BJ (cell line): ENCODE data around the gene NOXO1. TPM values are rescaled to one million over a fixed set of nuclear protein-coding genes. Genes with fewer than 3 reads are reported as not detected.

Experiments used
- CTCF ChIA-PET: fragments of 350-600 bp; formaldehyde crosslinking; extraction: SDS; loops from one replicate; lab custom pipeline; 2021; ENCODE audit warnings: antibody characterized with exemption, inconsistent platforms; lab: Yijun Ruan, JAX
- POLR2A ChIA-PET: fragments of 300-600 bp; sonication (Branson Sonifier 250); formaldehyde crosslinking; extraction: SDS; loops from one replicate; lab custom pipeline; 2021; ENCODE audit warnings: antibody characterized with exemption; lab: Charles Lee
- DNase-seq: peaks from one replicate; pipeline ENCODE4 v3.0.0-alpha.2; 2011; ENCODE audit warnings: low read depth
- H3K27me3 ChIP-seq: 2 replicates; pipeline ENCODE4 v1.6.0; 2011; ENCODE audit warnings: low read length; ENCODE audit not compliant: control insufficient read depth, insufficient read depth
- H3K36me3 ChIP-seq: 2 replicates; pipeline ENCODE4 v1.5.1; 2011; ENCODE audit warnings: low read length; ENCODE audit not compliant: control insufficient read depth, insufficient read depth
- H3K4me3 ChIP-seq: 2 replicates; pipeline ENCODE4 v1.5.1; 2011; ENCODE audit warnings: low read depth, mild to moderate bottlenecking, control low read depth, low read length
- CTCF ChIP-seq: IDR thresholded peaks from 2 replicates; pipeline ENCODE4 v1.5.1; 2011; ENCODE audit warnings: low read depth, mild to moderate bottlenecking, control low read depth, inconsistent platforms, low read length, moderate library complexity; ENCODE audit not compliant: insufficient read depth
- polyA plus RNA-seq: library from polyadenylated mRNA; depleted of rRNA; stranded (reverse); fragments of >200 nt; gene quantifications from 2 replicates; pipeline ENCODE4 v1.2.3, GENCODE V29; 2011

Gene NOXO1
- polyA plus RNA-seq, 1 experiment = 0.17 TPM

DNA sequence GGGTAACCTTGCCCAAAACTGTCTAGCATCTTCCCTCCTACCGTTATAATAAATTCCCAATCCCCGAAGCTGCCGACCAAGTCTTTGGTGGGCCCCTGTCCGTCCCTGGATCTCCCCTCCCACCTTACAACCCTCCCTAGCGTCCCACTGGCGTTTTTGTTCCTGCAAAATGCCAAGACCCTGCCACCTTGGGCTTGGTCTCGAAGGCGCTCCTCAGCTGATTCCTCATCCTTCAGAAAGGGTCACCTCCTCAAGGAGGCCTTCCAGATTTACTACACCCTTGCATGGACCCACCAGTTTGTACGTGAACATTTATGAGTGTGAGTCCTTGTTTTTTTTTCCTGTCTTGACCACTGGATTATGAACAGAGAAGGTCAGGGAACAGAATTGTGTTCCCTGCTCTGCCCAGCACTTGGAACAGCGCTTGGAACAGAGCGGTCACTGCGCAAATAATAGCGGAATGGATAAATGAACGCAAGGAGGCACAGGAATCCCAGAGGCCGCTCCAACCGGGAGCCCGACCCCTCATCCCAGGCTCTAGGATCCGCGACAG, 1.8 kb upstream of the NOXO1 start:
- H3K36me3 ChIP-seq = peaks cover 18% of the 10 kb centered on the region
- DNase-seq = no peak
- peak; percentile 37 for TF ChIP-seq CTCF
- peak overlapping the region; percentile 65 for H3K4me3 ChIP-seq
- ChIA-PET CTCF (interaction anchor here (0.6 to 1.1 kb wide), 7 partner anchors 10 to 620 kb away, joined by 3 to 4 read pairs (median 3); partner anchors contain the start of gene TSC2), POLR2A (no interaction called here)
- peaks cover 12% of the 10 kb centered on the region for H3K27me3 ChIP-seq

- no peak for TF ChIP-seq CTCF
- Histone ChIP-seq H3K27me3 (peaks cover 12% of the 10 kb centered on the region), H3K36me3 (peaks cover 24% of the 10 kb centered on the region), H3K4me3 (no peak overlapping the region)
- ChIA-PET POLR2A (no interaction called here), CTCF (interaction anchor here (0.6 to 1.3 kb wide), 4 partner anchors 10 to 169 kb away, joined by 3 to 4 read pairs (median 4); partner anchors contain the start of gene TBL3)
- DNase-seq = no peak
These were observed 754 bp upstream of the NOXO1 start for GRCh38 chr16:1982013-1982433.

DNA sequence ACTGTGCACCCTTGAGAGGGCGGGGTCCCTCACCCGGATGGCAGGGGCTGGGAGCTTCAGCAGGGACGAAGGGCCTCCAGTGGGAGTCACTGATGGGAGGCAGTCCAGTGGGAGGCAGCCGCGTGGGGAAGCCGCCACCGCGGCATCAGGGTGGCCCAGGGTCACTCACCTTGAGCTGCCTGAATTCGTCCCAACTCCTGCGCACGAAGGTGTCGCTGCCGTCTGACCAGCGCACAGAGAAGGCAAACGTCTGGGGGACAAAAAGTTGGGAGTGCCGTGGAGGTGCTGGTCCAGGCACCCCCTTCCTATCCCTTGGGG, 540 bp downstream of the NOXO1 start:
- Histone ChIP-seq H3K27me3 (peaks cover 12% of the 10 kb centered on the region), H3K36me3 (peaks cover 24% of the 10 kb centered on the region), H3K4me3 (no peak overlapping the region)
- DNase-seq = no peak
- CTCF ChIA-PET = interaction anchor here (1.1 kb wide), 1 partner anchor 160 kb away, joined by 3 read pairs; no protein-coding TSS in a partner anchor
- TF ChIP-seq CTCF = no peak
- POLR2A ChIA-PET = no interaction called here

DNA sequence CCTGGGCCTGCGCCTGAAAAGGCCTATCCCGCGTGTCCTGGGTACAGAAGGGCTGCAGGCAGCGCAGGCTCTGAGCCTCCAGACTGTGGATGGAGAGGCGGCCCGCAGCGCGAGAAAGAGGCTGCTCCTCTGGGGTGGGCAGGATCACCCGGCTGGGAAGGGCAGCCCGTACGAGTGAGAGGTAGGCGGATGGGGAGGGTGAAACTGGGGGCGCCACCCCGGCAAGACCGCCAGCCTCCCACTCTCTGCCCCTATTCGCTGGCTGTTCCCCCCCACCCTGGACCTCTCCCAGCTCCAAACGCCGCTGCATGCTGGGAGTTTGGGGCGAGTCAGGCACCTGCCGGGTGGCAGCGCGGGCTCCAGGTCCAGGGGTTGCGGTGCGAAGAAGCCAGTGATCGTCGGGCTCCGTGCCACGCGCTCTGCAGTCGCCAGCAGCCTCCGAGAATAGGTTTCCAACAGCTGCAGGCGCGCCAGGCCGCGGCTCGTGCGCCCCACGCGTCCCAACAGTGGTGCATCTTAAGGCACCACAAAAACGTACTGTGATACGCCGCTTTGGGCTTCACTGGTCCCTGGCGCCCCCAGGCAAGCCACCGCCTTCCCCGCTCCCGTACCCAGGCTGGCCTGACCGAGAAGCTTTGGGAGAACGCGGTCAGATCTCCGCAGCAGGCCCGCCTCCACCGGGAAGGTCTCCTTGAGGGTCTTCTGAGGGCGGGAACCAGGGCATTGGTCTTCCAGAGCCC, 1.1 kb downstream of the NOXO1 start:
- POLR2A ChIA-PET = no interaction called here
- H3K4me3 ChIP-seq = no peak overlapping the region
- CTCF ChIA-PET = no interaction called here
- no peak for TF ChIP-seq CTCF
- peaks cover 12% of the 10 kb centered on the region for H3K27me3 ChIP-seq
- DNase-seq = no peak
- peaks cover 26% of the 10 kb centered on the region for H3K36me3 ChIP-seq

DNA sequence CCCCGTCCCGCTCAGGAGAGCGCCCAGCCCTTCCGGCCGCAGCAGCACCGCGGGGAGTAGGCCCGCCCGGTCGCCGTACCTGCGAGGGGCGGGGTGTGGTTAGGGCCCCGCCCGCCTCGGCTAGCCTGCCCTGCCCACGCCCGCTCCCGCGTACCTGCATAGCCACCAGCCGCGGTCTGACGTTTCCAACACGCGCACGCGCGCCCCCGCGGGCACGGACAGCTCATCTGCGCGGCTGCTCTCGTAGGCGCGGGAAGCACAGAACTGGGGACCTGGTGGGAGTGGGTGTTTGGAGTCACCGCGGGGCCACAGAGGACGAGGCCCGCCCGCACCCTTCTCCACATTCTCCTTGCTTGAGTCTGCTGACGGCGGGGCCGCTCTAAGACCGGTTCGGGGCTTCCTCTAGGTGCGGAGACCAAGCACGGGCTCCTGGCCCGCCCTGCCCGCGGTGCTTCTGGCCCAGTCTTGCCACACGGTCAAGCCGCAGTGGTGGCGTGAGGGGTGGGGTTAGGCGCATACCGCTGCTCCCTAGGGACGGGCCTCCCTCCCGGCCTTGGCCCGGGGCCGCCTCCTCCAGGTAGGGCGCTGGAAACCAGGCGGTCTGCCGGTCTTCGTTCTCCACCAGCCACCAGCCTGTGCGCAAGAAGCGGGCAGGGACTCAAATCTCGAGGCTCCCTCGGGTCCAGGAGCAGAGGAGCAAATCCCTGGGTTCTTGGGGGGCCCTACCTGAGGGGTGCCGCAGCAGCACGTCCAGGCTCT, 1.8 kb downstream of the NOXO1 start:
- no peak for DNase-seq
- no peak for TF ChIP-seq CTCF
- POLR2A ChIA-PET = no interaction called here
- CTCF ChIA-PET = interaction anchor here (1.1 kb wide), 1 partner anchor 161 kb away, joined by 4 read pairs; no protein-coding TSS in a partner anchor
- Histone ChIP-seq H3K36me3 (peaks cover 29% of the 10 kb centered on the region), H3K4me3 (no peak overlapping the region), H3K27me3 (peaks cover 12% of the 10 kb centered on the region)
